ENCODE results near the gene GLB1L.

- TF ChIP-seq CTCF (IDR thresholded peaks at IDR 0.05) (no peak), ZFX (IDR thresholded peaks at IDR 0.05; ENCODE audit: borderline replicate concordance) (no peak)
These were observed 48.5 kb upstream of the GLB1L start for GRCh38 chr2:219293736-219294231.

All from 22Rv1 (cell line).